ENCODE measurements around the gene HEY2. TPM values are rescaled to one million over a fixed set of nuclear protein-coding genes. Genes with fewer than 3 reads are reported as not detected.

Gene HEY2
- polyA plus RNA-seq, 2 of the 4 experiments (the other 2 are of a cell fraction), result 0.09 TPM; not detected in 1

DNA sequence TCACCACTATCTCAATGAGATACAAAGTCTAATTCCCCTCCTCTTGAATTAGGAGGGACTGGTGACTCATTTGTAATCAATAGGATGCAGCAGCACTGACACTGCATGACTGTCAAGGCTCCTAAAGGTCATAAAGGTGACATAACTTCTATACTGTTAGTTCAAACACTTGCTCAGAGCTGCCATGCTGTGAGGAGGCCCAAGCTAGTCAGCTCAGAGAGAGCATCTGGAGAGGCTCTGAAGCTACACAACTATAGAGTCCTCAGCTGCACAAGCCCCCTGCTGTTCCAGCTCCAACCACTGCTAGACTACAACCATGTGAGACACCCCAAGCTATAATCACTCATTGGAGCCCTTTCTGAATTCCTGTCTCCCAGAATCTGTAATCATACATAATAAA lies 17.0 kb upstream of the HEY2 start:
- Histone ChIP-seq H3K4me2 (no peak overlapping the region), H3K9me3 (no peaks in the 10 kb centered on the region), H3K27ac (no peak overlapping the region), H3K4me3 (no peak overlapping the region), H3K4me1 (no peaks in the 10 kb centered on the region)
- DNase-seq (ENCODE audit: low read depth in 1 of 2, low spot score in 1 of 2) (no peak), FAIRE-seq (no peak), ATAC-seq (0 out of 6 replicates have a peak, but pooled peaks have one; percentile 49 to 50)
- POLR2A ChIA-PET, result no interaction called here
- CTCF ChIA-PET, result no interaction called here
- TF ChIP-seq, protein P1, sequence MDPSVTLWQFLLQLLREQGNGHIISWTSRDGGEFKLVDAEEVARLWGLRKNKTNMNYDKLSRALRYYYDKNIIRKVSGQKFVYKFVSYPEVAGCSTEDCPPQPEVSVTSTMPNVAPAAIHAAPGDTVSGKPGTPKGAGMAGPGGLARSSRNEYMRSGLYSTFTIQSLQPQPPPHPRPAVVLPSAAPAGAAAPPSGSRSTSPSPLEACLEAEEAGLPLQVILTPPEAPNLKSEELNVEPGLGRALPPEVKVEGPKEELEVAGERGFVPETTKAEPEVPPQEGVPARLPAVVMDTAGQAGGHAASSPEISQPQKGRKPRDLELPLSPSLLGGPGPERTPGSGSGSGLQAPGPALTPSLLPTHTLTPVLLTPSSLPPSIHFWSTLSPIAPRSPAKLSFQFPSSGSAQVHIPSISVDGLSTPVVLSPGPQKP (IDR thresholded peaks at IDR 0.05; ENCODE audit: low read depth, low read length), result no peak
- TF ChIP-seq FOSL2 (IDR thresholded peaks at IDR 0.05) (no peak), FOSL2 (CRISPR knock-in tag; IDR thresholded peaks at IDR 0.05) (no peak)

DNA sequence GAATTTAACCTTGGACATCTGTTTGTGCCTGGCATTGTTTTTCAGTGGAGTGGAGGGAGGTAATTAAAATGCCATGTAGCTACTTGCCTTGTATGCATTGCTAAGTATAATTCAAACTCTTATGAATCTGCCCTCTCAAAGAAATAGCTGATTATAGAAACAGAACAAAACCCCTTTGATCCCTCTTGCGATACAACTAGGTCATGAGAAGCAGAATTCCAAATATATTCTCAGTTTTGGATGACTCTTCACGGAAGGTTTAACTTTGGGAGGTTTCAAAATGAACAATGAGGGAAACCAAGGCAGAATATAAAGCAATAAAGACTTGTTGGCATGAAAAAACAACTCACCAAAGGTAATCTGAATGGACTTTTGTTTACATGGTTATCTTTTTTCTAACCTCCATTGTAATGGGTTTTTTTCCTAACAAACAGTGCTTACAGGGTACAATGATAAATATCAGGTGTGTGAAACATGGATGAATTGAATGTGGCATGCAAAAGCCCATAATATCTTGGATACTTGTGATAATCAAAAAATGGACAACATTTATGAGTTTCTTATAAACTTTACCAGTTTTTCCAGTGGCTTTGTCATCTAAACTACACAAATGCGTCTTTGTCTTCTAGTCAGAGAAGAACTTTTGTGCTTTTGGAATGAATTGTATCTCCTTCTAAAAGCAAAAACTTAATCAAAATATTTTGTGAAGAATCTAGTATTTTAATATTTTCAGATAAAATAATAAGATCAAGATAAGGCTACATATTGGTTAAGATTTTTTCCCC lies 15.7 kb upstream of the HEY2 start:
- 34% methylated on average over 3 of the region's 3 CpGs for WGBS (ENCODE audit: missing lambda C conversion rate)
- TF ChIP-seq CHD2 (IDR thresholded peaks at IDR 0.05; ENCODE audit: low read length, partially characterized antibody), result no peak
- no peak for TF ChIP-seq HDAC2 (IDR thresholded peaks at IDR 0.05)
- no peak for TF ChIP-seq ZSCAN20 (CRISPR knock-in tag; IDR thresholded peaks at IDR 0.05)
- no peak for TF ChIP-seq SREBF2 (IDR thresholded peaks at IDR 0.05)
- TF ChIP-seq KDM1A (IDR thresholded peaks at IDR 0.05; ENCODE audit: low read depth), result no peak
- no peak for TF ChIP-seq ESRRA (IDR thresholded peaks at IDR 0.05; ENCODE audit: borderline replicate concordance, low read length)
- TF ChIP-seq RAD21 (conservative IDR thresholded peaks at IDR 0.05 in 1 of 2, IDR thresholded peaks at IDR 0.05 in 1 of 2), result no peak
- no peak for TF ChIP-seq MYC (IDR thresholded peaks at IDR 0.05; ENCODE audit: borderline replicate concordance, low read length)
- TF ChIP-seq JUN (IDR thresholded peaks at IDR 0.05), result no peak
- TF ChIP-seq ZNF302 (CRISPR knock-in tag; IDR thresholded peaks at IDR 0.05), result no peak
- TF ChIP-seq CHD4 (IDR thresholded peaks at IDR 0.05; ENCODE audit: borderline replicate concordance), result no peak
- FAIRE-seq, result no peak
- CTCF ChIA-PET, result no interaction called here
- DNase-seq (ENCODE audit: low read depth in 1 of 2, low spot score in 1 of 2), result no peak
- no peak overlapping the region for H3K4me2 ChIP-seq
- H3K27ac ChIP-seq, result no peak overlapping the region
- H3K4me1 ChIP-seq, result no peaks in the 10 kb centered on the region
- POLR2A ChIA-PET, result no interaction called here
- ATAC-seq, result no peak
- H3K9me3 ChIP-seq, result no peaks in the 10 kb centered on the region
- no peak overlapping the region for H3K4me3 ChIP-seq

DNA sequence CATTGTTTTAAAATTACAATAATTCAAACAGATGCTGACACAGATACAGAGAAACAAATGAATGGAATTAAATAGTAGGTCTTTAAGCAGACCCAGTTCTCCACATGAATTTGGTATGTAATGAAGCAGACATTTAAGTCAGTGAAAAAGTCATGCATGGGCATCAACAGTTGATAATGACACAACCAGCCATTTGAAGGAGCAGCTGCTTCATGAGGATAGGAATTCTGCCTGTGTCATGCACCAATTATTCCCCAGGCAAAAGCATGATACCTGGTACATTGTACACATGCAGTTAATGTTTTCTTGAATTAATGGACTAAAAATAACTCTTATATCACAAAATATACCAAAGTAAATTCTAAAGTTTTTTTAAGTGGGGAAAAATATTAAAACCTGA lies 11.2 kb upstream of the HEY2 start:
- no peak overlapping the region for H3K27ac ChIP-seq
- DNase-seq (ENCODE audit: low read depth in 1 of 2, low spot score in 1 of 2), result no peak
- CTCF ChIA-PET, result no interaction called here
- POLR2A ChIA-PET, result no interaction called here
- H3K4me1 ChIP-seq, result no peaks in the 10 kb centered on the region
- no peak for ATAC-seq
- H3K4me2 ChIP-seq, result no peak overlapping the region
- no peak for FAIRE-seq
- TF ChIP-seq FOSB (CRISPR knock-in tag; IDR thresholded peaks at IDR 0.05) (no peak), FOSL2 (IDR thresholded peaks at IDR 0.05) (no peak), FOSL2 (CRISPR knock-in tag; IDR thresholded peaks at IDR 0.05) (no peak)
- H3K4me3 ChIP-seq, result no peak overlapping the region
- H3K9me3 ChIP-seq, result no peaks in the 10 kb centered on the region

DNA sequence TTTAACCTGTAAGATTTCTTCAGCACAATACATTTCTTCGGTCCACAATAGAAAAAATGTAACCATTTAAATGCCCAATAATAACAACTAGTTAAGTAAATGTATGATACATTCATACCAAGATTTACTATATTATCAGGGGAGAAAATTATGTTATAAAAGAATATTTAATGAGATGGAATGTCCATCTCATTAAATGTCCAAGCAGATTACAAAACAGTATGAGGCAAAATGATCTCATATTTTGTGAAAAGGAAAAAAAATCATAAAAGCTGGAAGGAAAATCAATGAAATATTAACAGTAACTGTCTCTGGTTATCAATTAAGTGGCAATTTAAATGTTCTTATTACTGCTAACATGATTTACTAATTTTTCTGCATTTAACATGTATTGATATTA lies 10.1 kb upstream of the HEY2 start:
- H3K27ac ChIP-seq, result no peak overlapping the region
- FAIRE-seq (no peak), ATAC-seq (no peak), DNase-seq (ENCODE audit: low read depth in 1 of 2, low spot score in 1 of 2) (no peak)
- CTCF ChIA-PET, result no interaction called here
- 85% methylated on average over 1 of the region's 1 CpG for WGBS (ENCODE audit: missing lambda C conversion rate)
- no peak overlapping the region for H3K4me2 ChIP-seq
- no peak for TF ChIP-seq ZSCAN20 (CRISPR knock-in tag; IDR thresholded peaks at IDR 0.05)
- no peaks in the 10 kb centered on the region for H3K9me3 ChIP-seq
- POLR2A ChIA-PET, result no interaction called here
- H3K4me1 ChIP-seq, result no peaks in the 10 kb centered on the region
- H3K4me3 ChIP-seq, result no peak overlapping the region

DNA sequence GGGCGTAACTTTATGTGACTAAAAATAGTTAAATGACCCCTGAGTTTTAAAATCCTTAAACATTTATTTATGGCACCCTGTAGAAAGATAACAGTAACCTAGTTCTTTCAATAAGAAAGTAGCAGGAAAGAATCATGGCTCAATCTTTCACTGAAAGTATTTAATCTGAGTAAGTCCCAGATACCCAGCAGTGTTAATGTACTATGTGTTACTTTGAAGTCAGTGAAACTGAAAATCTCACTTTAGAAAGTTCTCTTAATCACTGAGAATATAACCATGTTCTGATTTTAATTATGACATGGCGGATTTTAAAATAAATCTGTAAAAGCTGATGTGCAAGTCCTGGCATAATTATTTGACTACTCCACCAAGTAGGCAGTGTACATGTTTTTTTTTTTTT lies 8.1 kb upstream of the HEY2 start:
- H3K27ac ChIP-seq, result no peak overlapping the region
- H3K4me1 ChIP-seq, result no peaks in the 10 kb centered on the region
- 75% methylated on average over 2 of the region's 2 CpGs for WGBS (ENCODE audit: missing lambda C conversion rate)
- no peak overlapping the region for H3K4me3 ChIP-seq
- no peak for DNase-seq (ENCODE audit: low read depth in 1 of 2, low spot score in 1 of 2)
- ChIA-PET CTCF (interaction anchor here (0.8 to 0.9 kb wide), 2 partner anchors 12 to 430 kb away, joined by 3 read pairs; no protein-coding TSS in a partner anchor), POLR2A (no interaction called here)
- H3K9me3 ChIP-seq, result no peaks in the 10 kb centered on the region
- no peak overlapping the region for H3K4me2 ChIP-seq
- no peak for ATAC-seq
- FAIRE-seq, result no peak
- TF ChIP-seq CEBPB (IDR thresholded peaks at IDR 0.05), result no peak
- TF ChIP-seq, protein P2, sequence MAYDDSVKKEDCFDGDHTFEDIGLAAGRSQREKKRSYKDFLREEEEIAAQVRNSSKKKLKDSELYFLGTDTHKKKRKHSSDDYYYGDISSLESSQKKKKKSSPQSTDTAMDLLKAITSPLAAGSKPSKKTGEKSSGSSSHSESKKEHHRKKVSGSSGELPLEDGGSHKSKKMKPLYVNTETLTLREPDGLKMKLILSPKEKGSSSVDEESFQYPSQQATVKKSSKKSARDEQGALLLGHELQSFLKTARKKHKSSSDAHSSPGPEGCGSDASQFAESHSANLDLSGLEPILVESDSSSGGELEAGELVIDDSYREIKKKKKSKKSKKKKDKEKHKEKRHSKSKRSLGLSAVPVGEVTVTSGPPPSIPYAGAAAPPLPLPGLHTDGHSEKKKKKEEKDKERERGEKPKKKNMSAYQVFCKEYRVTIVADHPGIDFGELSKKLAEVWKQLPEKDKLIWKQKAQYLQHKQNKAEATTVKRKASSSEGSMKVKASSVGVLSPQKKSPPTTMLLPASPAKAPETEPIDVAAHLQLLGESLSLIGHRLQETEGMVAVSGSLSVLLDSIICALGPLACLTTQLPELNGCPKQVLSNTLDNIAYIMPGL (CRISPR knock-in tag; IDR thresholded peaks at IDR 0.05; ENCODE audit: borderline replicate concordance), result no peak
- no peak for TF ChIP-seq EHMT2 (IDR thresholded peaks at IDR 0.05; ENCODE audit: low read depth)
- TF ChIP-seq ZNF302 (CRISPR knock-in tag; IDR thresholded peaks at IDR 0.05), result no peak
- TF ChIP-seq, protein P3, sequence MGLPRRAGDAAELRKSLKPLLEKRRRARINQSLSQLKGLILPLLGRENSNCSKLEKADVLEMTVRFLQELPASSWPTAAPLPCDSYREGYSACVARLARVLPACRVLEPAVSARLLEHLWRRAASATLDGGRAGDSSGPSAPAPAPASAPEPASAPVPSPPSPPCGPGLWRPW (IDR thresholded peaks at IDR 0.05), result no peak
- TF ChIP-seq MAZ (IDR thresholded peaks at IDR 0.05; ENCODE audit: borderline replicate concordance, low read depth, low read length), result no peak
- no peak for TF ChIP-seq CHD4 (IDR thresholded peaks at IDR 0.05; ENCODE audit: borderline replicate concordance)
- TF ChIP-seq, protein P4, sequence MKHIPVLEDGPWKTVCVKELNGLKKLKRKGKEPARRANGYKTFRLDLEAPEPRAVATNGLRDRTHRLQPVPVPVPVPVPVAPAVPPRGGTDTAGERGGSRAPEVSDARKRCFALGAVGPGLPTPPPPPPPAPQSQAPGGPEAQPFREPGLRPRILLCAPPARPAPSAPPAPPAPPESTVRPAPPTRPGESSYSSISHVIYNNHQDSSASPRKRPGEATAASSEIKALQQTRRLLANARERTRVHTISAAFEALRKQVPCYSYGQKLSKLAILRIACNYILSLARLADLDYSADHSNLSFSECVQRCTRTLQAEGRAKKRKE (CRISPR knock-in tag; IDR thresholded peaks at IDR 0.05; ENCODE audit: low read depth), result no peak
- no peak for TF ChIP-seq EP300 (IDR thresholded peaks at IDR 0.05)
- TF ChIP-seq NR3C1 (IDR thresholded peaks at IDR 0.05), result no peak
- TF ChIP-seq SREBF2 (IDR thresholded peaks at IDR 0.05), result no peak

Measured in A549 (cell line).